Measurements from ENCODE around the gene TUBB2B. TPM values are rescaled to one million over a fixed set of nuclear protein-coding genes. Genes with fewer than 3 reads are reported as not detected.

The TUBB2B gene
- total RNA-seq = 11.5 and 31.1 TPM in 2 replicates

DNA sequence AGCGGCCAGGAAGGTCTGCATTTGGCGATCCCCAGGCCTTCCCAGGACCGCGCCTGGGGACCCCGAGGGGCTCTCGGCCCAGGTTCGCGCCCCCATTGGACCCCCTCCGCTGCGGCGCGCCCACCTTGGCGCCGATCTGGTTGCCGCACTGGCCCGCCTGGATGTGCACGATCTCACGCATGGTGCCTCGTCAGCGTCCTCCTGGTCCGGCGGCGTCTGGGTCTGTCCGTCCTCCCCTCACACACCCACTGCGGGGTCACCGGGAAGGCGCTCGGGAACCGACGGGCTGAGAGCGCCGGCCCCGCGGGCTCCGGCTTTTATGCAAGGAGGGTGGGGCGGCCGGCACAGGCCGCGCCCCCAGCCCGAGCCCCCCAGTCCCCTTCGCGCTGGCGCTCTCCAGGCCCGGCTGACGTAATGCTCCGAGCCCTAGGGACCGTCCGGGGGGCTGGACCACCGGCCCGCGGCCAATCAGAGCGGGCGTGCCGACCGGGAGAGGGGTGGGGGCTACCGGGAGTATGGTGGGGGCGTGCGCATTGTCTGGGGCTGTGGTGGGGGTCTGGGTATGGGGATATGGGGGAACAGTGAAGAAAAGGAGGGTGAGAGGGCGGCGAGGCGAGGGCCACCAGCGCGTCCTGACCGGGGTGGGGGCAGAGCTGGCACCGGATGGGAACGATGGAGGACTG is at the start of gene TUBB2B:
Gene TUBB2B (minus strand): TSS at position 291 of the 683 bp plus-strand sequence. CDS start 110 bp downstream, at position 181.

DNA sequence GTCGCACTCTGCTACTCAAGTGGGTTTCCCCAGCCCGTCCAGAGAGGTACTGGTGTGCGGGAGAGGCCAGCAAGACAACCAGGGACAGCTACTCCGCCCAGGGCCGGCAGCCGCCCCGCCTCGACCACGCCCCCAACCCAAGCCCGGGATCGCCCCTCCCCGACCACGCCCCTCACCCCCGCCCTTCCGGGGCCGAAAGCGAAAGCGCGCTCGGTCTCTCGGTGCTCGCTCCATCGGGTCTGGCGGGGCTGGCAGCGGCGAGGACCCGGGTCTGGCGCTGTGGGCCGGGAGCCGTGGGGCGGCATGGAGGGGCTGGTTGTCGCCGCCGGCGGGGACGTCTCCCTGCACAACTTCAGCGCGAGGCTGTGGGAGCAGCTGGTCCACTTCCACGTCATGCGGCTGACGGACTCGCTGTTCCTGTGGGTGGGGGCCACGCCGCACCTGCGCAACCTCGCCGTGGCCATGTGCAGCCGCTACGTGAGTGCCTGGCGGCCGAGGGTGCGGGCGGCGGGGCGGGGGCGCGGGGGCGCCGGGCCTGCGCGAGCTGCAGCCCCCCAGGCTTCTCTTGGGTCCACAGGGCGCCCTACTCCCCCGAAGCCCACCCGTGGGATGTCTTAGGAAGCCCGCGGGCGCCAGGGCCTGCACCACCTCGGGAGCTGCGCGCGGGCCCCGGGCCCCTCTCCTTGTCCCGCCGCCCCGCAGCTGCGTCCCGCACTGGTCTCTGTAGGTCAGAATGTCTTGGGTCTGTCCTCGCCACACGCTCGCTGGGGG is 31.5 kb upstream of the TUBB2B start, which contains the start of gene PSMG4:
Gene PSMG4 (plus strand): TSS at position 228 of the 771 bp plus-strand sequence. CDS start 76 bp downstream, at position 304.

Other genes with a start within 250 kb of the TUBB2B start
- gene NQO2, start 227.8 kb downstream of the TUBB2B start, total RNA-seq = 45.2 and 80.2 TPM in 2 replicates
- gene RIPK1, start 159.2 kb downstream of the TUBB2B start, total RNA-seq = 26.9 and 27.6 TPM in 2 replicates
- gene BPHL, start 108.9 kb downstream of the TUBB2B start, total RNA-seq = 13.9 and 15.3 TPM in 2 replicates
- gene TUBB2A, start 70.1 kb downstream of the TUBB2B start, total RNA-seq = 96.9 and 118 TPM in 2 replicates
- 9.6 and 14.5 TPM in 2 replicates for gene PSMG4, start 31.3 kb upstream of the TUBB2B start, total RNA-seq
- gene SLC22A23, start 229.4 kb upstream of the TUBB2B start, total RNA-seq = 8.8 and 10.2 TPM in 2 replicates

Data from articular chondrocyte of knee joint (primary cell).